ENCODE data around the gene ACOXL. TPM values are rescaled to one million over a fixed set of nuclear protein-coding genes. Genes with fewer than 3 reads are reported as not detected.

Gene ACOXL
- polyA plus RNA-seq, 4 donors = 0.45 to 0.93 (median 0.73) TPM

DNA sequence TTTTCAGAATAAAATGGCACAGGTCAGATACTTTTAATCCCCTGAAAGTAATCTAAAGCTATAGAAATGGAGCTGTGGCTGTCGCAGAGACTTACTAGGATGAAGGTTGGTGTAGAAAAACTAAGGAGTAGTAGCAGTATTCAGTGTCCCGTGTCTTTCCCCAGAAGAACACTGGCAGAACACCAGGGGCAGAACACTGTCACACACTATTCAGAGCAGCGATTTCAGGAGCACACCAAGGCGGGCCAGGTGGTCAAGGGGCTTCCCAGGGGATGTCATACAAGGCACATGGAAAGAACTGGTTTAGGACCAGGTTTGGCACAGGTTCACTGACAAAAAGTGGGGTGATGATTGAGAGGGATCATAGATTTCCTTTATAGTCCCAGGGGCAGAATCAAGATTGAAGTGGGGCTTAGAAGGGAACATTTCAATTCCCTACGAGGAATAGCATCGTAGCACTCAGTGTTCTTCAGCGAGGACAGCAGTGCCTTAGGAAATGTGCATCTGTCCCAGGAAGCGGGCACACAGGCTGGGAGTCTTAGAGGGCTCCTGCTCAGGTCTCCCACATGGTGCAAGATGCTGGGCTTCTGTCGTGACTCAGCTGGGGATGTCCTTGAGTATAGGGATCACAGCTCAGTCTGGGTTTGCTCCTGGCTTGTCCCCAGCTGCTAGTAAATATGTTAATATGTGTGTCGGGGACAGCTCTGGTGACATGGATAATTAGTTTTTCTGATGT, 410.9 kb downstream of the ACOXL start:
- no peak for DNase-seq (ENCODE audit: low read depth in 4 of 4, low spot score in 3 of 4)

DNA sequence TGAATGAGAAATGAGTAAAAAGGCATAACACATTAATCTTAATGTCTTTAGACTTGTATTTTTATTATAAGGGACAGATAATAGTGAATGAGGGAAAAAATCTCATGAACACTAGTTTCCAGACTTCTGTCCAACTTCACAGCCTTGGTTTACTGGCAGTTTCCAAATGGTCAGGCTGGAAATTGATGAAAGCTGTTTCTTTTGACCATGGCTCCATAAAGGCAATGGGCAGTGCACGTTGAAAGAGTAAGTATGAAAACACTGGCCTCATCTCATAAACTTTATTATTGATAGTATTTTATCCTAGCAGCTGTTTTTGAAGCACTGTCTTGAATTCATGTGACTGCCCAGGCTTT, 411.4 kb downstream of the ACOXL start:
- DNase-seq (ENCODE audit: low read depth in 4 of 4, low spot score in 3 of 4) = no peak

DNA sequence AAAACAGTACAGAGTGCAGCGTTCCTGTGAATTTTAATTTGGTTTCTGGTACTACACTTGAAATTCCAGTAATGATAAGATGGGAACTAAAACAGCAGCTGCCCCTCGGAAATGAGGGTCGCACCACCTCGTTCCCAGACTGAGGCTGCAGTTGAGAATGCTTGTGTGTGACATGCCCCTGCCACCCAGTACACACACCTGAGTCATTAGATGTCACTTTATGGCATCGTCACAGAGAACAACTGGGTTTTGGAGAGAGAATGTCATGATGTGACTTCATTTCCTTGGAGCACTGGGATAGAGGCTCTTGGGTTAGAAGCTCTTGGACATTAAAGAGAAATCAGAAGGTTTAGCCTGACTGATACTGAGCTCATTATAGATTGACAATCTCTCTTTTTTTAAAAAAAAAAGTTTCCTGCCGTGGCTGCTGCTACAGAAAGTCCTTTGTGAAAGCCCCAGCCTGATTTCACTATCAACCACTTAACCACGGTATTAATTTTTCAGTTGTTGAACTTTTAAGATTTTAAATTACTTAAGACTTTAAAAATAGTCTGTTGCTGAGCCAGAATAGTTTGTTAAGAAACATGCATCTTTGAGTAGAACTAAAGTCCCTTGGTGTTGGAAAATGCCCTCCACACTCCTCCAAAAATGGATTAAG, 412.9 kb downstream of the ACOXL start:
- DNase-seq (ENCODE audit: low read depth in 4 of 4, low spot score in 3 of 4) = no peak

DNA sequence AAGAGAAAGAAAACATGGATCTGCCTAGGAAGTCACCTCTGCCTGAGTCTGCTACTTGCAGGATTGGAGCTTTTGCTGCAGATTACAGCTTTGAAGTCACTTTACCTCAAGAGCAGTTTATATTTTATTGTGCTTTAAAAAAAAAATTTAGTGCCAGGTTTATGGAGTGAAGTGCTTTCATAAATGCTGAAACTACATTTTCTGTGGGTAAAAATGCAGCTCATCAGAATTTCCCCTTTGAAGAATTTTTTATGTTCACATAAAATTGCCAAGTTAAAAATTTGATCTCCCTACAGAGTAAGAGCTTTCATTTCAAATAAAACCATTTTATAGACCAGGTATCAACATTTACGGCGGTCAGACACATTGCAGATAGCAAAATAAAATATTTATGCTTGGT, 413.6 kb downstream of the ACOXL start:
- no peak for DNase-seq (ENCODE audit: low read depth in 4 of 4, low spot score in 3 of 4)

DNA sequence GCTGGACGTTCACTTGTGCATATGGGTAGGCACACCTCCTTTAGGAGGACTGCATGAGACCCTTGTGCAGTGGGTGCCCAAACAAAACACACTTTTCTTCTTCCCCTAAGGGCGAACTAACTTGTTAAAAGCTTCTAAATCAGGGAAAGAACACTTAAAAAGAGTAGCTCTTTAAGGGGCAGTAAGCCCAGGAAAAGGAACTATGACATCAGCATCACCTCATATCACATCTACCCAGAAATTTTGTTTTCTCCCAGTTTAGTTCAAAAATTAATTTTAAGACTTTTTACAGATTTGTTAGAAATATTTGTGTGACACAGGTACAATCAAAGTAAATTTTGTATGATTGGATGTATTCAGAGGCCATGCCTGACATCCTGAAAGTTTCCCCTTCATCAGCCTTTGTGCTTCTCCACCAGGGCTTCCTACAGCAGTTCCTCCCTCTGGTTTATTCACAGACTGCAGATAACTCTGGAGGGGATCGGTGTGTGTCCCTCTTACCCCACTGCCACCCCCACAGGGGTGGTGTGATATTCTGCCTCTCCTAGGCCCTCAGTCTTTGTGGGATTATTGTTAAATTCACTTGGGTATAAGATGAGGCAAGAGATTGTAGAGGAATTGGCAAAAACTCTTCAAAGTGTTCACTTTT, 416.0 kb downstream of the ACOXL start:
- DNase-seq (ENCODE audit: low read depth in 4 of 4, low spot score in 3 of 4) = no peak

DNA sequence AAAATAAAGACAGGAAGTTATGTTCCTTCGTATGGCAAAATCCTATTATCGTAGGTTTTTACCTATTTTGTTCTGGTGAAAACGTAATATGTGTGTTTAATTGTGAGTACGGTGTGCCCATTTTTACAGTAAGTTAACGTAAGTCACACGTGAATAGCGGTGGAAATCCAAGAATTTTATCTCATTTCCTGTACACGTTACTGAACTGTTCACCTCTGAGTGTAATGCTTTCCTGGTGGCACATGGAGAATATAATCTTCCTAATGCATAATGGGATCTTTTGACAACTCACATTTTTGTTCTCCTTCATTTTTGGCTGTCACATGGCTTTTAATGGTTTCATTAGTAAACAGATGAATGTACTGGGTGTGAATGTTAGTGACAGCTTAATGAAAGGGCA, 416.6 kb downstream of the ACOXL start:
- no peak for DNase-seq (ENCODE audit: low read depth in 4 of 4, low spot score in 3 of 4)

DNA sequence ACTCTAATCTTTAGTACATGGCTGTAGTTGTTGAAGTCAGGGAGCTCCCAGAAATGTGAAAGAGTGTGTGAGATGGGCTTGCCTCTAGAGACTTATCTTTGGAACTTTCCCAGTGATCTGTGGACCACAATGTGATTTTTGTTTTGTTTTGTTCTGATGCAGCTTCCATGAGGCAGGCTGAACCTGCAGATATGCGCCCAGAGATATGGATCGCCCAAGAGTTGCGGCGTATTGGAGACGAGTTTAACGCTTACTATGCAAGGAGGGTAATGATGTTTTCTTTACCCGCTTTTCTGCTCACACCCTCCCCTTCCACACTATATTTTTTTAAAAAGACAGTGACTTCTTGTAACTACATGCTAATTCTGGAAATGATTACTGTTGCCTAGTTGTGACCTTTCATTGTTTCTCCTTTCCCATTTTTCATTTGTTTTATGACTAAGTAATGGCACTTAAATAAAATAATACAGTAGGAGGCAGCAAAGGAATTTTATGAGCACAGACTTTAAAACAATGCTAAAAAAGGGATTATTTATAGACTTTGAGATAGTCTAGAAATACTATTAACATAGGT, 417.6 kb downstream of the ACOXL start:
- DNase-seq (ENCODE audit: low read depth in 4 of 4, low spot score in 3 of 4) = no peak

DNA sequence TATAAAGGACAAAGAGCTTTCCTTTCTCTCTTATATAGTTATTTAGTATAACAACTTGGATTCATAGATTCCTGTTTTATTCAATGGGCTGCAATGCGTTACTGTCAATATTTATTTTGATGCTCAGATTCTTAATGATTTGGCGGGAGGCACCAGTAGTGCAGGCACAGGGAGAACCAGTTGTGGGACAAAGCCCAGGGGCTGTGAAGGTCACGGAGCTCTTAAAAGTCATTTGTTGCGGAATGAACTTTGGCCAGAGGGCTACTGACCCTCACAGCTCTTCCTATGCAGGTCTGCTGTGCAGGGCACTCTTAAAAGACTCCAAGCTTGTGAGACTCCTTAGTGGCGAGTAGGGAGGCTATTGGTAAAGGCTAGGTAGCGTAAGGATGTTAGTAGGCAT, 422.4 kb downstream of the ACOXL start:
- no peak for DNase-seq (ENCODE audit: low read depth in 4 of 4, low spot score in 3 of 4)

DNA sequence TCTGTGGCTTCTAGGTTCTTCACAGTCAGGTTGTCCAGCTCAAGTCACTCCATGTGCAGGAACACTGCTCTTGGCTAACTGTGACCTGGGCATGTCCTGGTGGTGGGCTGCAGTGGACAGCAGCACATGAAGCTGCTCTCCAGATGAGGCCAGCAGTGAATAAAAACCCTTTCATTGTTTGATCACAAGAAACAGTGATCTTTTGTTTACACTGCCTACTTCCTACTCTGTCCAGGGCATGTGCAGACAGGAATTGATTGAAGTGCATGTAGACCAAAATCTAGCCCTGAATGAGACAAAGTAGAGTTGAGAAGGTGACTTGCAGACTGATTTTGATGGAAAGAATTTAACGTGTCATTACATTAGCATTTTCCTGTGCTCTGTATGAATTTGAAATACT, 423.2 kb downstream of the ACOXL start:
- no peak for DNase-seq (ENCODE audit: low read depth in 4 of 4, low spot score in 3 of 4)

DNA sequence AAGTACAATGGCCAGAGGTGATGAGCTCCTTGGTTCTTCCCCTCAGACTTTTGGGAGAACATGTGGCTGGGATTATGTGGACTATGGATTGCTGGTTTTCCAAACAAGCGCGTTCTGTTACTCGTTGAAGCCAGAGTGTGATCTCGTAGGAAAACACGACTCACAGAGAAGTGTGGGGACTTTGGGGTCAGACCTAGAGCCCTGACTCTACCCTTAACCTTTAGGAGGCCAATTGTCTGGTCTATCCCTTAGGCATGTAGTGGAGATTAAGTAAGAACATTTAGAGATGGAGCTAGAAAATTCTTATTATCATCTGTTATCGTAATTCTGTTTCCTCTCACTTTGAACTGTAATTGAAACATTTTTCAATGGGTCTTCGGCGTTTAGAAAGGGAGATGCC, 424.2 kb downstream of the ACOXL start:
- DNase-seq (ENCODE audit: low read depth in 4 of 4, low spot score in 3 of 4) = no peak

DNA sequence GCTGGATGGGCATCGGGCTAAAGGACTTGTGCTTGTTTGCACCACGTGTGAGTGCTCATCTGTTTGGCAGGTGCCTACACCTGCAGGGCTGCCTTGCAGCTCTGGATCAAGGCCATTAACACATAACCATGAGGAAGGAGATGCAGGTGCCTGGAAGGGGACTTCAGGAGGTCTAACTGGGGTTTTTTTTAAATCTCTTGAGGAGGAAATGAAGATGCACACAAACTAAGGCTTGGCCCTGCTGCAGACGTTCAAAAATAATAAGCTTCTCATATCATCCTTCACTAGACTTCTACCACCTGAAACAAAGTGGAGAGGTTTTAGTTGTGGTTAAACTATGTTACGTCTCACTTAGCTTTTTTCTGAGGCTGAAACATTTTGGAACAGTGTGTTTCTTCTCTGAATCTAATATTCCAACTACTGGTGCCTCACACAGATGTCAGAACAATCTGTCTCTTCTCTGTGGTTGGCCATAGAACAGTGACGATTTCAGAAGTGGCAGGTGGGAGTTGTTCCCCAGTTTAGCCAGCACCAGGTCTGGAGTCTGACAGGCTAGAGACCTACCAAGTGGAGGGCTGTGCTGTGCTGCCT, 424.8 kb downstream of the ACOXL start:
- no peak for DNase-seq (ENCODE audit: low read depth in 4 of 4, low spot score in 3 of 4)

DNA sequence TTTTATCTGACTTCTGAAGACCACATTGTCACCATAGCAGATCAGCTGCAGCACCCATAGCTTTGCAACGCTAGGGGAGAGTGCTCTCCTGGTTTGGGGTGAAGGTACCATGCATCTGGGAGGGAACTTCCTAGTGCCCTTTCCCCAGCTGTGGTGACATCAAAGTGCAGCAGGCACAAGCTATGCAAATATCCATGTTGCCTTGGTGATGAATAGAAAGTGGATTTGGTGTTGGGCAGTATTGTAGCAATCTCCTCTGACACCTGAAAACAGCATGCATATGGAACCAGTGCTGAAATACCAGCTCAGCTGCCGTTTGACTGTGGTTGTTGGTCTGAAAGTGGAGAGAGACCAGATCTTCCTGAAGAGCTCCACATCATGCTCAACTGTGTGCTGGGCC, 425.4 kb downstream of the ACOXL start:
- no peak for DNase-seq (ENCODE audit: low read depth in 4 of 4, low spot score in 3 of 4)

DNA sequence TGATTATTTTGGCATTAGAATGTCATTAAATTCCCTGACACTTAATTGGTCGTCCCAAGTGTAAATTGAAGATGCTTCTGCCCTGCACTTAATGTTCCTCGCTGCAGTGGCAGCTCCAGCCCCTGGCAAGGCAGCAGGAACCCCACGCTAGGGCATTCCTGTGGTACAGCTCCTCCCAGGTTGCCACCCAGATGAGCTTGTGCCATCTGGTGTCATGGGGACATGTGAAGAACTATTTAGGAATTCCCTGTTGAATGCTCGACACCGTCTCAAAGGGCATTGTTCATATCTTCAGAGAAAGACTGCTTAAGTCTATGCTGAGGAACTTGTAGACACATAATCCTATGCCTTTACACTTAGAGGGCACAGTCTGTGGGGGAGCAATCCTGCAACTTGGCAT, 427.3 kb downstream of the ACOXL start:
- DNase-seq (ENCODE audit: low read depth in 4 of 4, low spot score in 3 of 4) = no peak

DNA sequence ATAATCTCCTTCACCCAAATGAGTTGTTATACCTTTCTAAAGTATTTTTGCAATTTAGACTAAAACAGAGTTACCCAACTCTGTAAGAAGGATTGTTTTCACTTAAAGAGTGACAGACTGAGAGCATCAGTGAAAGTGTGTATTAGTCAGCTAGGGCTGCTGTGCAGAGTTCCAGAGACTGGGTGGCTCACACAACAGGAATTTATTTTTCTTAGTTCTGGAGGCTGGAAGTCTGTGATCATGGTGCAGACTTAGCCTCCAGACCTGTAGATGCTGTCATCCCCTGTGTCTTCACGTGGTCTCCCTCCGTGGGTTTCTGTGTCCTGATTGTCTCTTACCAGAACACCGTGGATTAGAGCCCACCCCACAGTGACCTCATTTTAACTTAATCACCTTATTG, 428.4 kb downstream of the ACOXL start:
- no peak for DNase-seq (ENCODE audit: low read depth in 4 of 4, low spot score in 3 of 4)

DNA sequence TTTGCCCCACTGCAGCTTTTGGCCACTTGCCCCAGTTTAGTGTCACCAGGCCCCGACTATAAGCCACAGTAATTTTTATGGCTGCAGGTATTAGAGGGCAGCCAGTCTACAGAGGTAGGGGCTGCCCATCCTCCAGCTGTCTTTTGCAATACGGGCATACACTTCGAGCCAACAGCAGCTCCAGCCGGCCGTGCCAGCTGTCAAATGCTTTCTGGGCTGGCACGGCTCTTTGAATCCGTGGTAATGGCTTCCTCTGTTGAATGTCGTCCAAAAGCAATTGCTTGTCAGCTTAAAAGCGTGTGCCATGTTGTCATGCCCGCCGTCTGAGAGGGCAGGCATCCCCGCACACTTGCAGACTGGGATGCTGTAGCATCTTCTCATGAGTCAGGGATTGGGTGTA, 429.6 kb downstream of the ACOXL start:
- DNase-seq (ENCODE audit: low read depth in 4 of 4, low spot score in 3 of 4) = no peak

DNA sequence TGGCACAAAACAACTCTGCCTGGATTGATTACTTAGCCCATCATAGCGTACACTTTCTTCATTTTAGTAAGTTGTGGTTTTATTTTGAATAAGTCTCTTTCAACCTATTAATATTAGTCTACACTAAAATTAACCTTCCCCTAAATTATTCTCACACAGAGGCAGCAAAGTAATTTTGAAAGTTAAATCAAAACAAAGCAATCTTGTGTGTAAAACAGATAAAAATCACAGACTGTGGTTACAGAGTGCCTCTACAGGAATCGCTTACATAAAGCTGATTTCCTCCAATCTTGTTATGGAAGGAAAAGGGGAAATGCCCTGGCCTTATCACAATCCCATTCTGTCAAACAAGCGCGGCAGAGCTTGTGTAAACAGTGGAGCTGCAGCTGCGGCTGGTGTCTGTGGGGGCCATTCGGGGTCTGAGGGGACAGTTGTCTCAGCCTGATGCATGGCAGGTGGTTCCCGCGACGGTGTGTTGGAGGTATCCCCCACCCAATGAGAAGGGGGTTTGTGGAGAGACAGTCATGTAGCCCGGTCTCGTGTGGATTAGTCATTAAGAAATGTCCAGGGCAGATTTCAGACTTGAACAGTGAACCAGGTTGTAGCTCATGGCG, 430.5 kb downstream of the ACOXL start:
- no peak for DNase-seq (ENCODE audit: low read depth in 4 of 4, low spot score in 3 of 4)

DNA sequence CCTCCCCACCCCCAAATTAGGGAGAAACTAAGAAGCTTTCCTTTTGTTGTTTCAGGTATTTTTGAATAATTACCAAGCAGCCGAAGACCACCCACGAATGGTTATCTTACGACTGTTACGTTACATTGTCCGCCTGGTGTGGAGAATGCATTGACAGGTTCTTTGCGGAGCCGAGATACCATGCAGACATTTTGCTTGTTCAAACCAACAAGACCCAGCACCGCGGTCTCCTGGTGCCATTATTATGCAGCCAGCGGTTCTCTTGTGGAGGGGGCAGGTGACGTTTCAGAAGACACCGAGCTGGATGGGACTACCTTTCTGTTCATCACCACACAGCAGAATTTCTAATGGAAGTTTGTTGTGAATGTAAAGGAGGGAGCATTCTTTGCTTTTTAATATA, 431.7 kb downstream of the ACOXL start:
- DNase-seq (ENCODE audit: low read depth in 4 of 4, low spot score in 3 of 4) = no peak

DNA sequence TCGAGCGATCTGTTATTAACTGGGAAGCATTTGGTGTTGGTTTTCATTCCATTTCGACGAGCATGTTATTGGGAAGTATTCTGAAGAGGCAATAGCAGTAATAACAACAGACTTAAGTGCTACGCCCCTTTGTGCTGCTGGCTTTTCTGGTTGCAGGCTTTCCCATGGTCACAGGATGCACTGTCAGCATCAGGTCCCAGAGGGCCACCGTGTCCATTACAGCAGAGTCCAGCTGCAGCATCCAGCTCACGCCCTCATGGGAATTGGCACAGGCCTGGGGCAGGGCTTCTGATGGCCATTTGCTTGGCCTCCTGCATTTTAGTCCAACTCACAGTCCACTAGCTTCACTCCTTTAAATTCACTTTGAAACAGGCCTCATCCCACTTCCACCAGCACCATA, 432.7 kb downstream of the ACOXL start:
- no peak for DNase-seq (ENCODE audit: low read depth in 4 of 4, low spot score in 3 of 4)

DNA sequence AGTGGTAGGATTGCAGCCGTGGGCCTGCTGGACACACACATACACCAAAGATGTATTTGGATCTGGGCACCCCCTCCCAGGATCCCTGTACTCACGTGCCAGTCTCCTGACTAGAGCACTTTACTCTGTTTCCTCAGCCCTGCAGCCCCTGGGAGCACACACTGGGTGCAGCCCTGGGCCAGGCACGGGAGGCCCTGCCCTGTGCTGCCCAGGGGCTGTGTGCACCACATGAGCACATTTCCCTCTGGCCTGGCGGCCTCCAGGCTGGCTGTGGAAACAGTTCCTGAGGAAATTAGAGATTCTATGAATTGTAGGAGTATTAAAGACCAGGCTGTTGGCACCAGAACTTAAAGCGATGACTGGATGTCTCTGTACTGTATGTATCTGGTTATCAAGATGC, 433.7 kb downstream of the ACOXL start:
- no peak for DNase-seq (ENCODE audit: low read depth in 4 of 4, low spot score in 3 of 4)

DNA sequence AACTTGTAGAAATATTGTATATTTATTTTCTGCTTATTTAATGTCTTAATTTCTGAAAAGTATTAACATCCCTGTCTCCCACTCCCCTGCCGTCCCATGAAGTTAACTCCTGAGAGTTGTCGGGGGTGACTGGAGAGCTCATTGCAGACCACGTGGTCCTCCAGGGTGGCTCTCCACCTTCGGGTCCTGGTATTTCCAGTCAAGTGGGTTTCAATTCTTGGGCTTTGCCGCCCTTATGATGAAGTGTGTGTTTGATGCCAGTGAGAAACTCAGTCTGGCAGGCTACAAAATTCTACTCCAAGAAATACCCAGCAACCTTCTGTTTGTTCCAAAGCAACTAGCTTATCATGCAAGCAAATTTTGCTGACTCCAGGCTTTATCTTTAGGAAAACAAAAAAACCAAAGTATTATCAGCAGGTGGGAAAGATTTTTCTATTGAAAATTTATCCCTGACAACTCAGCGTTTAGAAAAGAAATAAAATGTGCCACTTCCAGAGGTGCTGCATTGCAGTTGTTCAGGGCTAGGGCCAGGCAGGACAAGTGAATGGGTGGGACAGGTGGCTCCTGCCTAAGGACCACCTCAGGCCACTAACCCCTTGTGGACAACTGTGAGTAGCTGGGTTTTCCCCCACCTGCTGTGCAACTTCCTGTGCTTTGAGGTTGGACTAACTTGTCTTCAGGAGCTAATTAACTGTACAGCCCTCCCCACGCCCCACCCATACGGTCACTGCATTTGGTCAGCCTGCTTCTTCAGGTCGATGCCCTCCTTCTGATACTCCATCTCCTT, 434.9 kb downstream of the ACOXL start:
- DNase-seq (ENCODE audit: low read depth in 4 of 4, low spot score in 3 of 4) = no peak
